ENCODE measurements around the gene OSBP.

- no peak for TF ChIP-seq CTCF (IDR thresholded peaks at IDR 0.05; ENCODE audit: borderline replicate concordance, extremely low read depth, low read length, poor library complexity, severe bottlenecking)
- TF ChIP-seq EZH2 (IDR thresholded peaks at IDR 0.05; ENCODE audit: borderline replicate concordance, low read depth, low read length, severe bottlenecking): no peak
Measured at GRCh38 chr11:59560702-59561473, 54.7 kb downstream of the OSBP start.

All from DND-41 (cell line).